ENCODE results near the gene FANCC.

- no peak for TF ChIP-seq ZBTB7A (IDR thresholded peaks at IDR 0.05; ENCODE audit: low read depth)
- no peak for TF ChIP-seq TAF1 (IDR thresholded peaks at IDR 0.05; ENCODE audit: low read depth)
- TF ChIP-seq YY1 (IDR thresholded peaks at IDR 0.05; ENCODE audit: low read depth) = no peak
- TF ChIP-seq, protein P1, sequence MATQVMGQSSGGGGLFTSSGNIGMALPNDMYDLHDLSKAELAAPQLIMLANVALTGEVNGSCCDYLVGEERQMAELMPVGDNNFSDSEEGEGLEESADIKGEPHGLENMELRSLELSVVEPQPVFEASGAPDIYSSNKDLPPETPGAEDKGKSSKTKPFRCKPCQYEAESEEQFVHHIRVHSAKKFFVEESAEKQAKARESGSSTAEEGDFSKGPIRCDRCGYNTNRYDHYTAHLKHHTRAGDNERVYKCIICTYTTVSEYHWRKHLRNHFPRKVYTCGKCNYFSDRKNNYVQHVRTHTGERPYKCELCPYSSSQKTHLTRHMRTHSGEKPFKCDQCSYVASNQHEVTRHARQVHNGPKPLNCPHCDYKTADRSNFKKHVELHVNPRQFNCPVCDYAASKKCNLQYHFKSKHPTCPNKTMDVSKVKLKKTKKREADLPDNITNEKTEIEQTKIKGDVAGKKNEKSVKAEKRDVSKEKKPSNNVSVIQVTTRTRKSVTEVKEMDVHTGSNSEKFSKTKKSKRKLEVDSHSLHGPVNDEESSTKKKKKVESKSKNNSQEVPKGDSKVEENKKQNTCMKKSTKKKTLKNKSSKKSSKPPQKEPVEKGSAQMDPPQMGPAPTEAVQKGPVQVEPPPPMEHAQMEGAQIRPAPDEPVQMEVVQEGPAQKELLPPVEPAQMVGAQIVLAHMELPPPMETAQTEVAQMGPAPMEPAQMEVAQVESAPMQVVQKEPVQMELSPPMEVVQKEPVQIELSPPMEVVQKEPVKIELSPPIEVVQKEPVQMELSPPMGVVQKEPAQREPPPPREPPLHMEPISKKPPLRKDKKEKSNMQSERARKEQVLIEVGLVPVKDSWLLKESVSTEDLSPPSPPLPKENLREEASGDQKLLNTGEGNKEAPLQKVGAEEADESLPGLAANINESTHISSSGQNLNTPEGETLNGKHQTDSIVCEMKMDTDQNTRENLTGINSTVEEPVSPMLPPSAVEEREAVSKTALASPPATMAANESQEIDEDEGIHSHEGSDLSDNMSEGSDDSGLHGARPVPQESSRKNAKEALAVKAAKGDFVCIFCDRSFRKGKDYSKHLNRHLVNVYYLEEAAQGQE (IDR thresholded peaks at IDR 0.05; ENCODE audit: low read depth) = no peak
- no peak for TF ChIP-seq EP300 (IDR thresholded peaks at IDR 0.05; ENCODE audit: borderline replicate concordance)
- no peak for TF ChIP-seq EGR1 (IDR thresholded peaks at IDR 0.05)
- TF ChIP-seq RAD21 (IDR thresholded peaks at IDR 0.05; ENCODE audit: low read depth) = no peak
- TF ChIP-seq TCF12 (IDR thresholded peaks at IDR 0.05; ENCODE audit: low read depth) = no peak
- TF ChIP-seq TEAD4 (IDR thresholded peaks at IDR 0.05) = no peak
- no peak for TF ChIP-seq CEBPB (IDR thresholded peaks at IDR 0.05)
- TF ChIP-seq CREB1 (IDR thresholded peaks at IDR 0.05; ENCODE audit: low read depth) = no peak
- TF ChIP-seq MAX (IDR thresholded peaks at IDR 0.05) = no peak
- TF ChIP-seq NFIC (IDR thresholded peaks at IDR 0.05) = no peak
- no peak for TF ChIP-seq FOXM1 (IDR thresholded peaks at IDR 0.05; ENCODE audit: borderline replicate concordance, low read depth)
These were observed 20.2 kb downstream of the FANCC start for GRCh38 chr9:95297316-95297715.

Data from Ishikawa (cell line).